Measurements from ENCODE around the gene MSL1.

MSL1 gene

GRCh38 chr17:40124279-40125141, 2.7 kb downstream of the MSL1 start (continued):
- no peak for TF ChIP-seq GLIS3 (CRISPR knock-in tag; IDR thresholded peaks at IDR 0.05)
- TF ChIP-seq CSDC2 (CRISPR knock-in tag; IDR thresholded peaks at IDR 0.05), result no peak
- TF ChIP-seq TOX (CRISPR knock-in tag; IDR thresholded peaks at IDR 0.05; ENCODE audit: borderline replicate concordance), result no peak
- no peak for TF ChIP-seq OSR1 (CRISPR knock-in tag; IDR thresholded peaks at IDR 0.05)
- TF ChIP-seq ZNF70 (CRISPR knock-in tag; IDR thresholded peaks at IDR 0.05), result no peak
- no peak for TF ChIP-seq POU6F1 (CRISPR knock-in tag; IDR thresholded peaks at IDR 0.05; ENCODE audit: borderline replicate concordance, low read depth)
- no peak for TF ChIP-seq RARB (CRISPR knock-in tag; IDR thresholded peaks at IDR 0.05)
- TF ChIP-seq ARNTL (CRISPR knock-in tag; IDR thresholded peaks at IDR 0.05; ENCODE audit: borderline replicate concordance, low read depth), result no peak
- TF ChIP-seq CSRNP3 (CRISPR knock-in tag; IDR thresholded peaks at IDR 0.05), result no peak
- no peak for TF ChIP-seq ZNF565 (CRISPR knock-in tag; conservative IDR thresholded peaks at IDR 0.05; ENCODE audit: low read depth)

GRCh38 chr17:40129498-40129897, 7.7 kb downstream of the MSL1 start:
- no peak for ATAC-seq
- TF ChIP-seq ZNF565 (CRISPR knock-in tag; conservative IDR thresholded peaks at IDR 0.05; ENCODE audit: low read depth) (no peak), POU6F1 (CRISPR knock-in tag; IDR thresholded peaks at IDR 0.05; ENCODE audit: borderline replicate concordance, low read depth) (no peak), ZC3H10 (CRISPR knock-in tag; IDR thresholded peaks at IDR 0.05) (no peak), CSRNP3 (CRISPR knock-in tag; IDR thresholded peaks at IDR 0.05) (no peak), OSR1 (CRISPR knock-in tag; IDR thresholded peaks at IDR 0.05) (no peak), TSHZ2 (CRISPR knock-in tag; IDR thresholded peaks at IDR 0.05) (no peak), SNAI2 (CRISPR knock-in tag; IDR thresholded peaks at IDR 0.05) (no peak), CREB5 (CRISPR knock-in tag; IDR thresholded peaks at IDR 0.05; ENCODE audit: low read depth) (no peak), ZNF8 (CRISPR knock-in tag; IDR thresholded peaks at IDR 0.05) (no peak)

GRCh38 chr17:40130352-40131042, 8.7 kb downstream of the MSL1 start:
- no peak for ATAC-seq
- TF ChIP-seq ISL1 (CRISPR knock-in tag; IDR thresholded peaks at IDR 0.05) (no peak), ESRRG (CRISPR knock-in tag; IDR thresholded peaks at IDR 0.05) (no peak), POU6F1 (CRISPR knock-in tag; IDR thresholded peaks at IDR 0.05; ENCODE audit: borderline replicate concordance, low read depth) (no peak), ZNF8 (CRISPR knock-in tag; IDR thresholded peaks at IDR 0.05) (no peak), OSR1 (CRISPR knock-in tag; IDR thresholded peaks at IDR 0.05) (no peak), TCF4 (CRISPR knock-in tag; IDR thresholded peaks at IDR 0.05; ENCODE audit: borderline replicate concordance) (no peak), PATZ1 (CRISPR knock-in tag; IDR thresholded peaks at IDR 0.05; ENCODE audit: borderline replicate concordance) (no peak), ZNF70 (CRISPR knock-in tag; IDR thresholded peaks at IDR 0.05) (no peak), CREB5 (CRISPR knock-in tag; IDR thresholded peaks at IDR 0.05; ENCODE audit: low read depth) (no peak)
